Small intestine (tissue), 7 donors: Measurements from ENCODE around the gene TMEM127. TPM values are rescaled to one million over a fixed set of nuclear protein-coding genes. Genes with fewer than 3 reads are reported as not detected.

Experiments
- DNase-seq, 2 donors: peaks; one replicate each; pipeline versions ENCODE4 v3.0.0 to v3.0.0-alpha.2; 2013
- FAIRE-seq: peaks from 2 replicates; lab custom pipeline; 2012; peaks lifted over from hg19 to GRCh38; lab: Jason Lieb, UNC
- H3K27ac ChIP-seq, 3 donors: one replicate each; pipeline ENCODE4 v1.5.1; 2013; ENCODE audit warnings: low read length in 2 of 3, mild to moderate bottlenecking in 2 of 3, control low read depth in 1 of 3, inconsistent platforms in 1 of 3, low read depth in 1 of 3, moderate library complexity in 1 of 3
- H3K27me3 ChIP-seq, 3 donors: one replicate each; pipeline ENCODE4 v1.6.1; 2013; ENCODE audit warnings: low read length in 3 of 3, inconsistent platforms in 1 of 3; ENCODE audit not compliant: control insufficient read depth in 3 of 3, insufficient read depth in 3 of 3
- H3K36me3 ChIP-seq, 3 donors: one replicate each; pipeline ENCODE4 v1.6.1; 2013; ENCODE audit warnings: low read length in 3 of 3, inconsistent platforms in 1 of 3, low read depth in 1 of 3, mild to moderate bottlenecking in 1 of 3, moderate library complexity in 1 of 3; ENCODE audit not compliant: control insufficient read depth in 3 of 3, insufficient read depth in 2 of 3
- H3K4me1 ChIP-seq, 3 donors: one replicate each; pipeline ENCODE4 v1.6.1; 2013; ENCODE audit warnings: low read length in 2 of 3, inconsistent platforms in 1 of 3, low read depth in 1 of 3, mild to moderate bottlenecking in 1 of 3, moderate library complexity in 1 of 3; ENCODE audit not compliant: control insufficient read depth in 3 of 3, insufficient read depth in 2 of 3
- H3K4me3 ChIP-seq, 3 donors: one replicate each; pipeline ENCODE4 v1.5.1; 2013; ENCODE audit warnings: low read length in 3 of 3, control low read depth in 1 of 3, inconsistent platforms in 1 of 3, low read depth in 1 of 3, mild to moderate bottlenecking in 1 of 3, moderate library complexity in 1 of 3
- H3K9me3 ChIP-seq, 2 donors: one replicate each; pipeline ENCODE4 v1.6.1; 2013; ENCODE audit warnings: low read depth in 1 of 2, low read length in 1 of 2; ENCODE audit not compliant: control insufficient read depth in 2 of 2, insufficient read depth in 1 of 2
- WGBS, 3 donors: extraction: QIAGEN DNeasy Blood & Tissue Kit; methylation state at CpG; one replicate each; pipeline ENCODE4 v1.1.7; 2013; 5-methylcytosine and 5-hydroxymethylcytosine counted together
- polyA plus RNA-seq, 4 donors: library from polyadenylated mRNA; stranded (reverse) in 3 of 4; unstranded in 1 of 4; fragments of 200-250 nt in 3 of 4; fragments of 120-200 nt in 1 of 4; gene quantifications; one replicate each; pipeline versions ENCODE4 v1.2.1 to v1.2.3, GENCODE V29; 2013
- donor health status: healthy with polysubstance abuse.
- donor health status: control.
- donor health status: control.
- donor health status: Bipolar disorder and iron deficiency.
- donor health status: healthy.

The TMEM127 gene
- polyA plus RNA-seq, 4 donors, result 12.1 to 47.9 (median 21.1) TPM

DNA sequence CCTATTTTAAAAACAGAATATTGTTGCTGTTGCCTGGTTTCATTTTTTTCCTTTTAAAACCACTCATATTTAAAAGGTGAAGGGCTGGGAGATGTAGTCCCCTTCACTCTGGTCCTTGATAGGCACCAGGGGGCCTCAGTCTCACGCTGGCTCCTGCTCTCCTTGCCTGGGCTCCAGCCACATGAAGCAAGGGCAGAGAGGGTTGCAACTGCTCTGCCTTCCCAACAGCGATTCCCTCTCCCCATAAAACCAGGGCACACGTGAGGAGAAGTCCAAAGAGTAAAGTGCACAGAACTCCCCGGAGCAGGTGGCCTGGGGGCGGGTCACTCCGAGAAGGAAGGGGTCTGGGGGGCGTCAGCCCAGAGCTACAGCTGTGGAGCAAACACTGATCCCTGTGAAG is 12.8 kb downstream of the TMEM127 start:
- peak; percentile 76 to 80 for DNase-seq
- 17 to 69% (median 27%) methylated on average over 7 of the region's 7 CpGs for WGBS, 3 donors
- H3K27ac ChIP-seq, result peak overlapping the region; percentile 31 to 60 (median 39)

DNA sequence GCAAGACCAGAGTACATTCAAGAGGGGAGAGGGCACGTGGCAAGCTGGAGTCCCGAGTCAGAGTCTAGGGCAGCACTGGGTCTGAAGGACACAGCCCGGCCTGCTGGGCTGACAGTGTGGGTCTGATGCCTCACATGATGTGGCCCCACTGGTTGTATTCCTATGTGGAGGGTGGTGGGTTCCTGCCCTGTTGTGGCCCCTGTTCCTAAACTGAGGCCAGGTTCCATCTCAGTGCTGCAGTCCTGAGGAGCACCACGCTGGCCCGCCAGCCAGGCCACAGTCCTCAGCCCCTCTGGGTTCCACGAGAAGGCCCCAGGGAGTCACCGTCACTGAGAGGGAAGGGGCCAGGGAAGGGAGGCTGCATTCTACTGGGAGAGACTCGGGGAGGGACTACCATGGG is 13.3 kb downstream of the TMEM127 start:
- no peak for FAIRE-seq
- peaks cover 12 to 69% (median 35%) of the 10 kb centered on the region in 3 donors for H3K36me3 ChIP-seq
- 75 to 87% (median 78%) methylated on average over 8 of the region's 8 CpGs for WGBS, 3 donors
- H3K27ac ChIP-seq, result peak overlapping the region in 2 of 3 donors; percentile 16 to 60
- H3K27me3 ChIP-seq, result no peaks in the 10 kb centered on the region
- peaks cover 0 to 15% (median 2%) of the 10 kb centered on the region in 3 donors for H3K4me1 ChIP-seq
- no peak for DNase-seq
- H3K4me3 ChIP-seq, result no peak overlapping the region
- no peaks in the 10 kb centered on the region for H3K9me3 ChIP-seq

More for the DNA sequence above, 12.8 kb downstream of the TMEM127 start:
- H3K27me3 ChIP-seq, result no peaks in the 10 kb centered on the region
- no peak overlapping the region for H3K4me3 ChIP-seq
- peaks cover 0 to 15% (median 2%) of the 10 kb centered on the region in 3 donors for H3K4me1 ChIP-seq
- no peaks in the 10 kb centered on the region for H3K9me3 ChIP-seq
- no peak for FAIRE-seq
- H3K36me3 ChIP-seq, result peaks cover 12 to 71% (median 35%) of the 10 kb centered on the region in 3 donors

DNA sequence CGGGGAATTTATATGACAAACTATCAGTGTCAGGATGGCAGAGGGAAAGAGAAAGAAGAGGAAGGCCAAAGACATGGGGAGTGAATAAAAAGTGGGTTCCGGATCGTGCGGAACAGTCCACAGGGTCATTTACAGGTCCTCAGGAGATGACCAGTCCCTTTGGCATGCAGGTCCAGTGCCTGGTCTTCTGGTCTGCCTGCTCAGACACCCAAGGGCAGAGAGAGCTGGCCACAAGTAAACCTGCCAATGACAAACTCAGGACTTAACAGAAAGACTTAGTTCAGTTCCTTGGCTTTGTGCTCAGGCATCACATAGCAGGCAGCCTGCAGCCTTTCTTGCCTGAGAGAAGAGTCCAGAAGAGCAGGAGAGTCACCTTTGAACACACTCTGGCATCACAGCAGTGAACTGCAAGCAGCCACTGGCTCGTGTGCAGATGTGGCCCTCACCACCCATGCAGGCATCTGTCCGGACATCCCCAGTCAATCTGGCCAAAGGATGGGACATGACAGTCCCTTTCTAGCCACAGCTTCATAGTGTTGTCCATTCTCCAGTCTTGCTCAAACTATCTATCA is 14.0 kb downstream of the TMEM127 start:
- Histone ChIP-seq H3K27me3 (no peaks in the 10 kb centered on the region), H3K4me3 (no peak overlapping the region), H3K4me1 (peaks cover 0 to 15% (median 2%) of the 10 kb centered on the region in 3 donors), H3K27ac (no peak overlapping the region), H3K36me3 (peaks cover 12 to 67% (median 35%) of the 10 kb centered on the region in 3 donors), H3K9me3 (no peaks in the 10 kb centered on the region)
- no peak for DNase-seq
- 64 to 69% (median 67%) methylated on average over 6 of the region's 6 CpGs for WGBS, 3 donors
- FAIRE-seq, result no peak

DNA sequence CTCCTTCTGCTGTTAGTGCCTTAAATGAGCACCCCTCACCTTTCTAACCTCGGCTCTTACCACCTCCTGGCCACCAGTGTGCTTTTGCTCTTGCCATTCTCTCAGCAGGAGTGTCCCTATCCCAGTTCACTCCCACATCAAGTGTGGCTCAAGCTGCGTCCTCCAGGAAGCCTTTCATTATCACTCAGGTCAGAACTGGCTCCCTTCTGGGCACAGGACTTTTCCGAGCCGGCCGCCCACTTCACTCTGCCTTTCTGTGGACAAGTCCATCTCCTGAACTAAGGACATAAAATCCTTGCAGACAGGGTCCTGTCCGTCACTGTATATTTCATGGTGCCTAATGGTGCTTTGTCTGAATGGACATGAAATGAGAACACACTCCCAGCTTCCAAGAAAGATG is 15.6 kb downstream of the TMEM127 start:
- H3K36me3 ChIP-seq, result peaks cover 12 to 67% (median 32%) of the 10 kb centered on the region in 3 donors
- 89 to 94% (median 93%) methylated on average over 6 of the region's 6 CpGs for WGBS, 3 donors
- H3K9me3 ChIP-seq, result no peaks in the 10 kb centered on the region
- no peak overlapping the region for H3K27ac ChIP-seq
- FAIRE-seq (no peak), DNase-seq (no peak)
- peaks cover 0 to 15% (median 2%) of the 10 kb centered on the region in 3 donors for H3K4me1 ChIP-seq
- H3K4me3 ChIP-seq, result no peak overlapping the region
- H3K27me3 ChIP-seq, result no peaks in the 10 kb centered on the region

DNA sequence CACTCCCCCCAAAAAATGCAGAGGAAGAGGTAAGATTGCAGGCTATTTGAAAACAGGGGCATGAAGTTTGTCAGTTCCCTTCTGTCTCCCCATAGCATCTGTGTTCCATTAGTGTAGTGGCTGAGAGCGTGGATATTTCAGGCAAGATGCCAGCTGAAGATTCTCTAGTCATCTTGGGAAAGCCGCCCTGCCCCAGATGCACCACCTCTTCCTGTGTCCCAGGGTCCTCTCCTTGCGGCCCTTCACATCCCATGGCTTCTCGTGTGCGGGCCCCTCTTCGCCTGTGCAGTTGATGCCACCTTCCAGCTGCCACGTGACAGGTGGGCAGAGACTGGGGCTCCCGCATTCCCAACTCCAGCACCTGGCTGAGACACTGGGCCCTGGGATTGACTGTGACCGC is 16.1 kb downstream of the TMEM127 start:
- H3K36me3 ChIP-seq, result peaks cover 12 to 61% (median 28%) of the 10 kb centered on the region in 3 donors
- DNase-seq, result no peak
- no peak for FAIRE-seq
- H3K9me3 ChIP-seq, result no peaks in the 10 kb centered on the region
- H3K4me3 ChIP-seq, result no peak overlapping the region
- peaks cover 0 to 15% (median 2%) of the 10 kb centered on the region in 3 donors for H3K4me1 ChIP-seq
- H3K27me3 ChIP-seq, result no peaks in the 10 kb centered on the region
- H3K27ac ChIP-seq, result no peak overlapping the region
- WGBS, 3 donors, result 84 to 96% (median 91%) methylated on average over 8 to 9 of the region's 9 CpGs

DNA sequence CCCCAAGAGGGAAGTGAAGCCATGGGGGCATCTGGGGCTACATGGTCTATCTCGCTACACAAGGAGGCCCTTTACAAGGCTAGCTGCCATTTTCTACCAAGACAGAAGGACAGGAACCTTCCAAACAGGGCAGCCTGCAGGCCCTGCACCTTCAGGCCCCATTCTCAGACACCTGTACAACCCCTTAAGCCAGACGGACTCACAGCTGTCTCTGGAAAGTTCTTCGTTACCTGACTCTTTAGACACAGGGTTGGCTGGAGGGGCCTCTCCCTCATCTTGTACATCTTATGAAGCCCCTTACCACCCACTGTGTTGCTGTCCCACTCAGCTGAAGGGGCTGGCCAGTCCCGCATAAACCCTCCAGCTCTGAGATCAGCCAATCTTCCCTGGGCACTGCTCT is 17.2 kb downstream of the TMEM127 start:
- Histone ChIP-seq H3K4me1 (peaks cover 0 to 15% (median 2%) of the 10 kb centered on the region in 3 donors), H3K27me3 (no peaks in the 10 kb centered on the region), H3K9me3 (no peaks in the 10 kb centered on the region), H3K4me3 (no peak overlapping the region), H3K27ac (no peak overlapping the region), H3K36me3 (peaks cover 7 to 53% (median 22%) of the 10 kb centered on the region in 3 donors)
- WGBS, 3 donors, result 96 to 97% (median 96%) methylated on average over 4 of the region's 4 CpGs
- FAIRE-seq, result no peak
- no peak for DNase-seq

DNA sequence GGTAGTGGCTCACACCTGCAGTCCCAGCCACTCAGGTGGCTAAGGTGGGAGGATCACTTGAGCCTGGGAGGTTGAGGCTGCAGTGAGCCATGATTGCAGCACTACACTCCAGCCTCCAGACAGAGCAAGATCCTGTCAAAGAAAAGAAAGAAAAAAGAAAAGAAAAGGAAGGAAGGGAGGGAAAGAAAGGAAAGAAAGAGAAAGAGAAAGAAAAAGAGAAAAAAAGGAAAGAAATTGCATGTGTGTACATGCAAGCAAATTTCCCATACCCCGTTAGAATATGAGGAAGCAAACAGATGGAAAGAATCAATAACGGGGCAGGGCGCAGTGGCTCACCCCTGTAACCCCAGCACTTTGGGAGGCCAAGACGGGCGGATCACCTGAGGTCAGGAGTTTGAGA is 17.9 kb downstream of the TMEM127 start:
- 51 to 72% (median 60%) methylated on average over 5 of the region's 5 CpGs for WGBS, 3 donors

DNA sequence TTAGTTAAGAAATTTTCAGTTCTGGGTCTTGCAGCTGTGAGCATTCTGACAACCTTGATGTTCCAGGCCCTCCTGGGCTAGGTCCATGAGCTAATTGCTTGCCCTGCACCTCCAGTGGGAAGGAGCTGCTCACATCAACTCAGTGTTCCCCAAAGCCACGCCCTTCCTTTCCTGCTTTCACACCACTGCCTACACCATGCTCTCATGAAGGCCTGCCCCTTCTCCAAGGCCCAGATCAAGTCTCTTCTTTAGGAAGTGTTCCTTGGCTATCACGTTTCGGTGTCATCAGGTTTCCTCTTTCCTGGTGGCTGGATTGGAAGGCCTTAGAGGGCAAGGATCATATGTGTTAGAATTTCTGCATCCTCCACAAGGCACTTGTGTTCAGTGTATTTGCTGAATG is 18.8 kb downstream of the TMEM127 start:
- no peak overlapping the region for H3K27ac ChIP-seq
- FAIRE-seq (no peak), DNase-seq (no peak)
- 78 to 90% (median 81%) methylated on average over 3 of the region's 3 CpGs for WGBS, 3 donors
- H3K4me3 ChIP-seq, result no peak overlapping the region
- peaks cover 0 to 38% (median 6%) of the 10 kb centered on the region in 3 donors for H3K36me3 ChIP-seq
- H3K9me3 ChIP-seq, result no peaks in the 10 kb centered on the region
- H3K4me1 ChIP-seq, result peaks cover 0 to 4% (median 0%) of the 10 kb centered on the region in 3 donors
- H3K27me3 ChIP-seq, result no peaks in the 10 kb centered on the region

More for the DNA sequence above, 17.9 kb downstream of the TMEM127 start:
- peaks cover under 1 to 46% (median 14%) of the 10 kb centered on the region in 3 donors for H3K36me3 ChIP-seq
- H3K27me3 ChIP-seq, result no peaks in the 10 kb centered on the region
- H3K9me3 ChIP-seq, result no peaks in the 10 kb centered on the region
- peaks cover 0 to 13% (median 0%) of the 10 kb centered on the region in 3 donors for H3K4me1 ChIP-seq
- no peak overlapping the region for H3K4me3 ChIP-seq
- no peak for DNase-seq
- H3K27ac ChIP-seq, result no peak overlapping the region
- no peak for FAIRE-seq
